Endodermal cell (in vitro differentiated cells): ENCODE results near the gene COL18A1. TPM values are rescaled to one million over a fixed set of nuclear protein-coding genes. Genes with fewer than 3 reads are reported as not detected.
A peak's percentile ranks its signal among the peaks of the same experiment; 100 is the strongest.

ENCODE experiments used
- DNase-seq: peaks from one replicate; pipeline ENCODE4 v3.0.0-alpha.2; 2017
- H3K27ac ChIP-seq: 2 replicates; pipeline ENCODE4 v1.5.1; 2013; ENCODE audit warnings: mild to moderate bottlenecking, low read depth, low read length, moderate library complexity
- H3K27me3 ChIP-seq: 2 replicates; pipeline ENCODE4 v1.6.1; 2013; ENCODE audit warnings: mild to moderate bottlenecking, low read length, moderate library complexity; ENCODE audit not compliant: insufficient read depth, control insufficient read depth, poor library complexity, severe bottlenecking
- H3K36me3 ChIP-seq: 2 replicates; pipeline ENCODE4 v1.7.0; 2013; ENCODE audit warnings: mild to moderate bottlenecking, low read length, moderate library complexity; ENCODE audit not compliant: control insufficient read depth, insufficient read depth
- H3K4me1 ChIP-seq: one replicate; pipeline ENCODE4 v1.7.0; 2013; ENCODE audit warnings: low read length; ENCODE audit not compliant: control insufficient read depth, insufficient read depth
- H3K4me3 ChIP-seq: 2 replicates; pipeline ENCODE4 v1.5.1; 2013; ENCODE audit warnings: mild to moderate bottlenecking, low read length, moderate library complexity
- H3K9ac ChIP-seq: 2 replicates; pipeline ENCODE4 v1.6.1; 2013; ENCODE audit warnings: mild to moderate bottlenecking, low read length, moderate library complexity; ENCODE audit not compliant: poor library complexity, severe bottlenecking; ENCODE audit errors: extremely low read depth
- H3K9me3 ChIP-seq: 2 replicates; pipeline ENCODE4 v1.6.1; 2013; ENCODE audit warnings: mild to moderate bottlenecking, low read length, moderate library complexity; ENCODE audit not compliant: control insufficient read depth
- H3K27ac Mint-ChIP-seq: 2 replicates; pipeline ENCODE4 v1.8.0; 2020; ENCODE audit warnings: mixed read lengths
- H3K27me3 Mint-ChIP-seq: 2 replicates; pipeline ENCODE4 v1.8.0; 2021; ENCODE audit warnings: mild to moderate bottlenecking, mixed read lengths; ENCODE audit not compliant: insufficient read depth
- H3K36me3 Mint-ChIP-seq: 2 replicates; pipeline ENCODE4 v1.8.0; 2020; ENCODE audit warnings: low read depth, mixed read lengths
- H3K4me1 Mint-ChIP-seq: 2 replicates; pipeline ENCODE4 v1.8.0; 2020; ENCODE audit warnings: mixed read lengths
- H3K4me3 Mint-ChIP-seq: 2 replicates; pipeline ENCODE4 v1.8.0; 2020; ENCODE audit warnings: mild to moderate bottlenecking, moderate library complexity, mixed read lengths
- H3K9me3 Mint-ChIP-seq: 2 replicates; pipeline ENCODE4 v1.8.0; 2020; ENCODE audit warnings: mild to moderate bottlenecking, mixed read lengths
- WGBS, 2 experiments: methylation state at CpG; one replicate each; pipeline versions ENCODE4 v1.1.5 to v1.1.7; 2013; ENCODE audit warnings: missing lambda C conversion rate in 2 of 2, mixed read lengths in 1 of 2; ENCODE audit not compliant: insufficient coverage in 1 of 2, insufficient read length in 1 of 2; 5-methylcytosine and 5-hydroxymethylcytosine counted together
- total RNA-seq, 2 donors: library from RNA; stranded (reverse); fragmentation: NEBNext Ultra II Directional in 1 of 2; extraction: Animal tissue kit (Norgen Biotek cat#: 25700) in 1 of 2; gene quantifications; 2 replicates in 1 of 2; 3 replicates in 1 of 2; pipeline ENCODE4 v1.2.1, GENCODE V29; 2021
- TF ChIP-seq, protein P1 (sequence below): fragments of 200-600 bp; sonication (generic); conservative IDR thresholded peaks from 2 replicates; pipeline ENCODE4 v1.5.0; 2021; ENCODE audit warnings: antibody characterized with exemption, mild to moderate bottlenecking

The COL18A1 gene
- total RNA-seq, 2 donors from 2014 or later: 332 to 398 TPM

DNA sequence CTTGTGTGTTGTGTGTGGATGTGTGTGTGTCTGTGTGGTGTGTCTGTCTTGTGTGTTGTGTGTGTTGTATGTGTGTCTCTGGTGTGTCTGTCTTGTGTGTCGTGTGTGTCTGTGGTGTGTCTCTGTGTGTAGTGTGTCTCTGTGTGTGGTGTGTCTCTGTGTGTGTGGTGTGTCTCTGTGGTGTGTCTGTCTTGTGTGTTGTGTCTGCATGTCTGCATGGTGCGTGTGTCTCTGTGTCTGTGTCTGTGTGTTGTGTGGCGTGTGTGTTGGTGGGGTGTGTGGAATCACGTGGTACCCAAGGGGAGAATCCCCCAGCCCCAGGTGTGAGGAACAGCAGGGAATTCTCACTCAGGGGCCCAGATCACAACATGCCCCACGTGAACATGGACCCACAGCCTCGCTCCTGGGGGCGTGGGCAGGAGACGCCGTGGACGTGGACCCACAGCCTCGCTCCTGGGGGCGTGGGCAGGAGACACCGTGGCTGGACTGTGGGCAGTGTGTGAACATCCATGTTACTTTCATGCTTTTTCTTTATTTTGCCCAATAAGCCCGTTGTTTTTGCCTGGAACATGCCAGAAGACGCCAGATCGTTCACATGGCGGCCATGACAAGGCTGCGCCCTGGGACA is 69.5 kb downstream of the COL18A1 start:
- TF ChIP-seq, protein P1, sequence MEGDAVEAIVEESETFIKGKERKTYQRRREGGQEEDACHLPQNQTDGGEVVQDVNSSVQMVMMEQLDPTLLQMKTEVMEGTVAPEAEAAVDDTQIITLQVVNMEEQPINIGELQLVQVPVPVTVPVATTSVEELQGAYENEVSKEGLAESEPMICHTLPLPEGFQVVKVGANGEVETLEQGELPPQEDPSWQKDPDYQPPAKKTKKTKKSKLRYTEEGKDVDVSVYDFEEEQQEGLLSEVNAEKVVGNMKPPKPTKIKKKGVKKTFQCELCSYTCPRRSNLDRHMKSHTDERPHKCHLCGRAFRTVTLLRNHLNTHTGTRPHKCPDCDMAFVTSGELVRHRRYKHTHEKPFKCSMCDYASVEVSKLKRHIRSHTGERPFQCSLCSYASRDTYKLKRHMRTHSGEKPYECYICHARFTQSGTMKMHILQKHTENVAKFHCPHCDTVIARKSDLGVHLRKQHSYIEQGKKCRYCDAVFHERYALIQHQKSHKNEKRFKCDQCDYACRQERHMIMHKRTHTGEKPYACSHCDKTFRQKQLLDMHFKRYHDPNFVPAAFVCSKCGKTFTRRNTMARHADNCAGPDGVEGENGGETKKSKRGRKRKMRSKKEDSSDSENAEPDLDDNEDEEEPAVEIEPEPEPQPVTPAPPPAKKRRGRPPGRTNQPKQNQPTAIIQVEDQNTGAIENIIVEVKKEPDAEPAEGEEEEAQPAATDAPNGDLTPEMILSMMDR: no peak
- H3K4me1 Mint-ChIP-seq: peaks cover 23% of the 10 kb centered on the region
- Histone ChIP-seq H3K27me3 (no peaks in the 10 kb centered on the region), H3K4me1 (peaks cover 8% of the 10 kb centered on the region), H3K9me3 (no peaks in the 10 kb centered on the region), H3K36me3 (peaks cover 77% of the 10 kb centered on the region), H3K9ac (no peak overlapping the region), H3K27ac (no peak overlapping the region), H3K4me3 (no peak overlapping the region)
- H3K4me3 Mint-ChIP-seq: no peak overlapping the region
- DNase-seq: no peak
- no peaks in the 10 kb centered on the region for H3K9me3 Mint-ChIP-seq
- H3K27me3 Mint-ChIP-seq: no peaks in the 10 kb centered on the region
- H3K36me3 Mint-ChIP-seq: peaks cover 64% of the 10 kb centered on the region
- H3K27ac Mint-ChIP-seq: no peak overlapping the region
- WGBS, 2 experiments: 97 to 99% methylated on average over 15 to 18 of the region's 18 CpGs

DNA sequence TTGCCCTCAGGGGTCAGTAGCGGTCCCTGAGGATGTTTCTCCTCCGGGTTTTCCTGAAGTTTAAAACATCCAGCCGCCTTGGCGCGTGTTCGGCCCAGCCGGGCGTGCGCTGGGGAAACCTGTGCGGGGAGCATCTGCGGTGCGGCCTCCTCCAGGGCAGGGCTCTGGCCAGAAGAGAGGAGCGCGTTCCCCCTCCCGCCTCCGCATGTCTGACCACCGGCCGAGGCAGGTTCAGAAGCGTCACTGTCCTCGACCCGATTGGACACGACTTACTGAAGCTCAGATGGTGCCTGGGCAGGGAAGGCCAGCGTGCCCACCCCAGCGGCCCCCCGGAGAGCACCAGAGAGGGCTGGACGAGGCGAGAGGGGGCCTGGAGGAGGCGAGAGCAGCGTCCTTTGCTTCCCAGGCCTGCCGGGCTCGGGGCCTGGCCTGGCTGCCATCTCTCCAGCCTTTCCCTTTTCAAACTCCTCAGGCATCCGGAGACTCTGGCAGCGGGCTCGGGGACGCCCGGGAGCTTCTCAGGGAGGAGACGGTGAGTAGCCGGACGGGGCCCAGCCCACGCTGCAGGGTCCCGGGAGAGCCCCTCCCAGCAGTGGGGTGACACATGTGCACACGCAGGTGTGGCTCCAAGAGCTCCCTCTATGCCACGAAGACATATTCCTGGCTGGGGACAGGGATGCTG is 70.2 kb downstream of the COL18A1 start:
- Mint-ChIP-seq H3K4me1 (peaks cover 16% of the 10 kb centered on the region), H3K9me3 (no peaks in the 10 kb centered on the region), H3K27ac (no peak overlapping the region), H3K4me3 (no peak overlapping the region), H3K27me3 (no peaks in the 10 kb centered on the region), H3K36me3 (peaks cover 60% of the 10 kb centered on the region)
- peaks cover 80% of the 10 kb centered on the region for H3K36me3 ChIP-seq
- no peaks in the 10 kb centered on the region for H3K27me3 ChIP-seq
- WGBS, 2 experiments: 96 to 99% methylated on average over 29 to 43 of the region's 43 CpGs
- H3K4me1 ChIP-seq: peaks cover 6% of the 10 kb centered on the region
- no peak overlapping the region for H3K4me3 ChIP-seq
- no peaks in the 10 kb centered on the region for H3K9me3 ChIP-seq
- TF ChIP-seq, protein P1: no peak
- H3K9ac ChIP-seq: no peak overlapping the region
- H3K27ac ChIP-seq: no peak overlapping the region
- DNase-seq: no peak

DNA sequence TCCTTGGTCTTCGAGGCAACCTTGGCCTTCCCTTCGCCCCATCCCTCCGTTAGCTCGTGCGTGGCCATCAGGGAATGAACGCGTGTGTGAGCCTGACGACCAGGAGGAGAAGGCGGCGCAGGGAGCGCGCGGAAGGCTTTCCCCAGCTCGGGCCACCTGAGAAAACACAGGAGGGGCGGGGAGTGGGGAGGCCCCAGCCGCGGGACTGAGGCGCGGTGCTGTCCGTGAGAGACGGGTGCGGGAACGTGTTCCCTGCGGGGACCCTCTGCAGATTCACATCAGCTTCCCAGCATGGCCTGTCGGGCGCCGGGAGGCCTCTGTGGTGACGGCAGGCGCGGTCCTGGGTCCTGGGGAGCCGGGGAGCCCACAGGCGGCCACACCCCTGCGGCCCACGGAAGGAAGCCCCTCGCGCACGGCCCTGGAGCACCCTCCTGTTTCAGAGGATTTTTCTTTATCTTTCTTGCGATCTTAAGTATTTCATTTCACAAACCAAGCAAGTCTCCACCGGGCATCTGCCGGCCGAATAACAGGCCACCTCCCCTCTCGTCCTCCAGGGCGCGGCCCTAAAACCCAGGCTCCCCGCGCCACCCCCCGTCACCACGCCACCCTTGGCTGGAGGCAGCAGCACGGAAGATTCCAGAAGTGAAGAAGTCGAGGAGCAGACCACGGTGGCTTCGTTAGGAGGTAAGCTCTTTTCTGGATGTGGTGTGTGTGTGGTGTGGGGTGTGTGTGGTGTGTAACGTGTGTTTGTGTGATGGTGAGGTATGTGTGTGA is 71.0 kb downstream of the COL18A1 start:
- H3K36me3 ChIP-seq: peaks cover 75% of the 10 kb centered on the region
- Mint-ChIP-seq H3K4me1 (peaks cover 13% of the 10 kb centered on the region), H3K27ac (no peak overlapping the region), H3K9me3 (no peaks in the 10 kb centered on the region), H3K4me3 (no peak overlapping the region), H3K27me3 (no peaks in the 10 kb centered on the region), H3K36me3 (peaks cover 60% of the 10 kb centered on the region)
- no peak for DNase-seq
- H3K4me1 ChIP-seq: peaks cover 6% of the 10 kb centered on the region
- H3K4me3 ChIP-seq: no peak overlapping the region
- WGBS, 2 experiments: 95 to 97% methylated on average over 36 to 53 of the region's 53 CpGs
- TF ChIP-seq, protein P1: no peak
- no peak overlapping the region for H3K9ac ChIP-seq
- H3K27ac ChIP-seq: peak overlapping the region; percentile 24
- no peaks in the 10 kb centered on the region for H3K27me3 ChIP-seq
- no peaks in the 10 kb centered on the region for H3K9me3 ChIP-seq
